Activated naive CD4-positive, alpha-beta T cell treated with anti-CD3 and anti-CD28 coated beads, Interleukin-2, amount 50 U/mL, for 24 hours (primary cell): ENCODE measurements around the gene CCDC57.

Source experiments
- H3K27ac Mint-ChIP-seq: one replicate; pipeline ENCODE4 v1.8.0; 2021; ENCODE audit warnings: mild to moderate bottlenecking, mixed read lengths
- H3K27me3 Mint-ChIP-seq: one replicate; pipeline ENCODE4 v1.8.0; 2021; ENCODE audit warnings: mixed read lengths
- H3K36me3 Mint-ChIP-seq: one replicate; pipeline ENCODE4 v1.8.0; 2021; ENCODE audit warnings: mixed read lengths
- H3K4me1 Mint-ChIP-seq: one replicate; pipeline ENCODE4 v1.8.0; 2021; ENCODE audit warnings: mixed read lengths
- H3K4me3 Mint-ChIP-seq: one replicate; pipeline ENCODE4 v1.8.0; 2021; ENCODE audit warnings: mild to moderate bottlenecking, mixed read lengths
- H3K9me3 Mint-ChIP-seq: one replicate; pipeline ENCODE4 v1.8.0; 2021; ENCODE audit warnings: mixed read lengths

The CCDC57 gene

DNA sequence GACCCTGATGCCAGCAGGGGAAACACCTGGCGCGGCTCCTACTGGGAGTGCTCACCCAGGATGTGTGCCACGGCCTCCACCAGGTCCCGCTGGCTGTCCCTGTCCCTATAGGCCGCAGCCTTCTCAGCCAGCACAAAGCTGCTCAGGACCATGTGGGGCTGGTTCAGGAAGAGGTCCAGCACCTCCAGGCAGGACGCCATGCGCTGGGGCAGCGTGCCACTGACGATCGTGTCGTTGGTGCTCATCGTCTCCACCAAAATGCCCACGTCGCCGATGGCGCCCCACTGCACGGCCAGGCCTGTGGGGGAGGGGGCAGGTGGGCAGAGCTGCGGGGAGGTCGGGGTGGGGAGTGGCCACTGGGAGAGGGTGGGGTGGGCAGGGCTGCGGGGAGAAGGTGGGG lies 131.1 kb downstream of the CCDC57 start:
- no peaks in the 10 kb centered on the region for H3K4me1 Mint-ChIP-seq
- no peak overlapping the region for H3K4me3 Mint-ChIP-seq
- H3K9me3 Mint-ChIP-seq = no peaks in the 10 kb centered on the region
- no peaks in the 10 kb centered on the region for H3K27me3 Mint-ChIP-seq
- no peak overlapping the region for H3K27ac Mint-ChIP-seq
- H3K36me3 Mint-ChIP-seq = no peaks in the 10 kb centered on the region

DNA sequence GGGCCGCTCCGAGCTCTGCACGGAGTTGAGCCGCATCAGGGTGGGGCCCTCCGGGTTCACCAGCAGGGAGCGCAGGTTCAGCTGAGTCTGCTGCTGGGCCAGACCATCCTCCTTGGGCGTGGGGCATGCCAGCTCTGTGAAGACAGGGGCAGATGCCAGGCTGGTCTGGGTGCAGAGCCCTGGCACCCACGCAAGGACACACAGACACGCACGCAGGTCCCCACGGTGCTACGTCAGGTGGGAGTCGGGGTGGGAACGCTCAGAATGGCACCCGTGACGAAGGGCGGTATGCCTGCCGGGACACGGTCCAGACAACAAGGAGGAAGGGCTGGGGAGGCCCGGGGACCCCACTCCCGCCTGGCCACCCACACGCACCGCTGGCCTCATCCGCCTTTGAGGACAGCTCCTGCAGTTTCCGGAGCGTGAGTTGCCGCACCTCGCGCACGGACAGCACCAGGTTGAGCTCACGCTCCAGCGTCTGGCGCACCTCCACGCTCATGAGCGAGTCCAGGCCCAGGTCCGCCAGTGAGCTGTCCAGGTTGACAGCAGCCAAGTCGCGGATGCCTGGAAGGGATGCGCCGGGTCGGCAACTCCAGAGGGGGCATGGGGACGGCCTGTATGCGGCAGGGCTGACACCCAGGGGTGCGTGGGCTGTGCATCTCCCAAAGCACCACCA lies 131.7 kb downstream of the CCDC57 start:
- Mint-ChIP-seq H3K27me3 (no peaks in the 10 kb centered on the region), H3K4me1 (no peaks in the 10 kb centered on the region), H3K9me3 (no peaks in the 10 kb centered on the region), H3K36me3 (no peaks in the 10 kb centered on the region), H3K4me3 (no peak overlapping the region), H3K27ac (no peak overlapping the region)

DNA sequence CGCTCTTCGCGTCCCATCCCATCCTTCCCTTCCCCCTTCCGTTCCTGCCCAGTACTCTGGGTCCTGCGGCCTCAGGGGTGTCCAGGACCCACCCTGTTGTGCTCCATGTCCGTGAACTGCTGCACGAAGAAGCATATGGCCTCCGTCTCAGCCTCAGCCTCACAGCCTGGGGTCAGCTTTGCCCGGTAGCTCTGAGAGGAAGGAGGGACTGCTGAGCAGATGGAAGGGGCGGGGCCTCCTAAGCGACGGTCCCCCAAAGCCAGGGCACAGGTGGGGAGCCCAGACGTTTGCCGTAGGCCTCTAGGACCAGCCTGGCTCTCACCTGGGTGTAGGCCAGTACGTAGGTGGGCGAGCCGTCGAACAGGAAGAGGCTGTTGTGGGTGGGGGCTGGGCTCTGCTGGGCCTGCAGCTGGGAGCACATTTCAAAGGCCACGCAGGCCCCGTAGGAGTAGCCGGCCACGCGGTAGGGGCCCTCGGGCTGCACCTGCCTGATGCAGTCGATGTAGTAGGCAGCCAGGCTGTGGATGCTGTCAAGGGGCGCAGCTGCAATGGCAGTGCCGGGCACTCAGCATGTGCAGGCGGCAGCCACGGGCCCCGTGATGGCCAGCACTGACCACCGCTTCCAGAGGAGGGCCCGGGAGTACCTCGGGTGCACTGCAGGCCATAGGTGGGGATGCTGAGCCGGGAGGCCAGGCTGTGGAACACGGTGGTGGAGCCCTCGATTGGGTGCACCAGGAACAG lies 132.4 kb downstream of the CCDC57 start:
- no peak overlapping the region for H3K4me3 Mint-ChIP-seq

DNA sequence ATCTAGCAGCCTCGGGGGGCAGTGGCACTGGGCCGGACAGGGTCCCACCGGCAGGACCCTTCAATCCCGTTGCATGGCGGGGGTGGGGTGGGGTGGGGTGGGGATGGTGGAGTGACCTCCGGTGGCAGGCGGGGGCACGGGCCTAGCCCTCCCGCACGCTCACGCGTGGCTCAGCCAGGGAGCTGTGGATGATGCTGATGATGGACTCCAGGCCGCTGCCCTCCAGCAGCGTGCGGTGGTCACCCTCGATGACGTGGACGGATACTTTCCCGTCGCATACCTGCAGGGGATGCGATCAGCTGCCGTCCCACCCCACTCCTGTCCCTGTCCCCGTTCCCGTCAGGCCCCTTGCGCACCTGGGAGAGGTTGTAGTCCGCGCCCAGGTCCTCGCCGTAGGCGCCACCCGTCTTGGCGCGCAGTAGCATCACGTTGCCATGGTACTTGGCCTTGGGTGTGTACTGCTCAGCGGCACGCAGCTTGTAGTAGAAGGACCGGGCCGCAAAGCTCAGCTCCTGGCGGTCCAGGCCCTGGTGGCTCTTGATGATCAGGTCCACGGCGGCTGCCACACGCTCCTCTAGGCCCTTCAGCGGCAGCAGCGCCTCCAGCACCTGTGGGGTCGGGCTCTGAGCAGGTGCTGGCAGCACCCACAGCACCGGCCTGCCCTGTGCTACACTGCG lies 133.5 kb downstream of the CCDC57 start:
- H3K27me3 Mint-ChIP-seq = no peaks in the 10 kb centered on the region
- H3K36me3 Mint-ChIP-seq = no peaks in the 10 kb centered on the region
- no peak overlapping the region for H3K4me3 Mint-ChIP-seq
- H3K27ac Mint-ChIP-seq = no peak overlapping the region
- H3K4me1 Mint-ChIP-seq = no peaks in the 10 kb centered on the region
- H3K9me3 Mint-ChIP-seq = no peaks in the 10 kb centered on the region

More for the DNA sequence above, 132.4 kb downstream of the CCDC57 start:
- H3K27ac Mint-ChIP-seq = no peak overlapping the region
- no peaks in the 10 kb centered on the region for H3K27me3 Mint-ChIP-seq
- no peaks in the 10 kb centered on the region for H3K9me3 Mint-ChIP-seq
- H3K4me1 Mint-ChIP-seq = no peaks in the 10 kb centered on the region
- H3K36me3 Mint-ChIP-seq = no peaks in the 10 kb centered on the region

DNA sequence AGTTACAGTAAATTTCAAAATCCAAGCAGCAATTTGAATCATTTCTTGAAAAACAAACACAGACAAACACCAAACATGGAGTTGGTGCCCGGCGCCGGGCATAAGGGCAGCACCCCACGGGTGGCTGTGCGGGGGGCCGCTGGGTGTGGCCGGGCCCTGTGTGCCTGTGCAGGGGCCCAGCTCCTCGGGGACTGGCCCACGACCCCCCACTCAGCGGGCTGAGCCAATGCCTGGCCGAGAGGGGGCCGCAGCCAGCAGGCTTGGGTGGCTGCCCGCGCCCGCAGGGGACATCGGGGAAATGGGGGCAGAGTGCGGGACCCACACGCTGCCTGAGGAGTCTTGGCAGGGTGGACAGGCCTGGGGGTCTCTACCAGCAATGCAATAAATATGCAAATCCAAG lies 134.2 kb downstream of the CCDC57 start:
- H3K36me3 Mint-ChIP-seq = no peaks in the 10 kb centered on the region

DNA sequence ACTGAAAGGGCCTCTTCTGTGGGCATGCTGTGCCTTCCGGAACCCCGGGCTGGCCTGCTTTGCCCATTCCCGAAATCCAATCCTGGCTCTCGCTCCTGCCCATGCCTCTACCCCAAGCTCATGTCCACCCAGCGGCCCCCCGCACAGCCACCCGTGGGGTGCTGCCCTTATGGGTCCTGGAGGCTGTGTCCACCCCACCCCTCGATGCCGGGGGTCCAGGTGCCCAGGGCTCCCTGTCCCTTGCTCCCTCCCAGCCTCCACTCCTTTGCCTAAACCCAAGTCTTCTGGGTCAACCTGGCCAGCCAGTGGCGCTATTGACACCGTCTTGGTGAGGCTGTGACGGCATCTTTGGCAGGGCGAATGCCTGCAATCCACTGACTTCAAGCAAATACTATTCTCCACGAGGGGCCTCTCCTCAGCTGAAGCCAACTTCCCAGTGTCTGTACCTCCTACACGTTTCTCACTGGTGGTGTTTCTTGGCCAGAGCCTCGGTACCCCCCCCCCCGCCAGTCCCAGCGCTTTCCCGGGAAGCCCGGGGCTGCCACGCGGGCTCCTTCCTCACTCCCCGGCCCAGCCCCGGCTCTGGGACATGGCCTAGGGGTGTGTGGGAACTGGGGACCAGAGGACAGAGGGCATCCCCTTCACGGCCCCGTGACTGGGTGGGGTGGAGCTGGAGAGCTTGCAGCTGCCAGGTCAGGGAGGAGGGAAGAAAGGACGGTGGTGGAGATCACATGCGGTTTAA lies 134.9 kb downstream of the CCDC57 start:
- no peaks in the 10 kb centered on the region for H3K27me3 Mint-ChIP-seq
- H3K36me3 Mint-ChIP-seq = no peaks in the 10 kb centered on the region
- no peaks in the 10 kb centered on the region for H3K4me1 Mint-ChIP-seq
- H3K4me3 Mint-ChIP-seq = no peak overlapping the region
- no peak overlapping the region for H3K27ac Mint-ChIP-seq
- H3K9me3 Mint-ChIP-seq = no peaks in the 10 kb centered on the region

More for the DNA sequence above, 134.2 kb downstream of the CCDC57 start:
- Mint-ChIP-seq H3K4me3 (no peak overlapping the region), H3K27me3 (no peaks in the 10 kb centered on the region), H3K4me1 (no peaks in the 10 kb centered on the region), H3K27ac (no peak overlapping the region), H3K9me3 (no peaks in the 10 kb centered on the region)

DNA sequence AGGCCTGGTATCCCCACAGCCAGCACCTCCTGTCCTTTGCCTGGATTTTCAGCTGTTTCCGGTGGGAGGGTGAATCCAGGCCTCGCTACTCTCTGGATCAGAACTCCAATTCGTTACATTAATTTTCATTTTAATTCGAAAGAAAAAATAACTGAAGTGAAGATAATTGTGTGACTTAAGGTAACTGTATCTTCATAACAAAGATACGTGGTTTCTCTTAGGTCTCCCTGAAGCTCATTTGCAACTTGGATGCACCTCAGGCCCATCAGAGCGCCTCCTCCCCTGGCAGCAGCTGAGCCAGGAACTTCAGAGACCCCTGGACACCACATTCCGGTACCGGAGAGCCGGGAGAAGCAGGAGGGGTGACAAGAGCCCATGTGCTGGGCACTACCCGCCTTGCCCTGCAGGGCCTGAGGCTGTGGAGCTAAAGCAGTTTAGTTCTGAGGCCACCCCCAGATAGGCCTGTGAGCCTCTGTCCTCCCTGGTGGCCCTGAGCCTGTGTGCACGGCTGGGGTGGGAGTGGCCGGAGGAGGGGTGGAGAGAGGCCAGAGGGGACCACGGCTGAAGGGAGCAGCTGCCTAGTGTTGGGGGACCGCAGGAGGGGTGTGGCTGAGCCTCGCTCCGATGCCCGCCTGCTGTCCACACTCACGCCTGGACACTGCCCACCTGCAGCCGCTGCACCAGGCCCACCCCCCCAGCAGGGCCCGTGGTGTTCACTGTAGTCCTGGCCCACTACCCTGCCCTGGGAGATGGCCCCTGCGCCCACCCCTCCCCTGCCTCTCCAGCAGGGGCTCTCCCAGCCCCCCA lies 135.7 kb downstream of the CCDC57 start:
- H3K4me3 Mint-ChIP-seq = no peak overlapping the region
- no peaks in the 10 kb centered on the region for H3K36me3 Mint-ChIP-seq
- H3K27me3 Mint-ChIP-seq = no peaks in the 10 kb centered on the region
- H3K27ac Mint-ChIP-seq = peak overlapping the region; percentile 23
- no peaks in the 10 kb centered on the region for H3K9me3 Mint-ChIP-seq
- no peaks in the 10 kb centered on the region for H3K4me1 Mint-ChIP-seq

DNA sequence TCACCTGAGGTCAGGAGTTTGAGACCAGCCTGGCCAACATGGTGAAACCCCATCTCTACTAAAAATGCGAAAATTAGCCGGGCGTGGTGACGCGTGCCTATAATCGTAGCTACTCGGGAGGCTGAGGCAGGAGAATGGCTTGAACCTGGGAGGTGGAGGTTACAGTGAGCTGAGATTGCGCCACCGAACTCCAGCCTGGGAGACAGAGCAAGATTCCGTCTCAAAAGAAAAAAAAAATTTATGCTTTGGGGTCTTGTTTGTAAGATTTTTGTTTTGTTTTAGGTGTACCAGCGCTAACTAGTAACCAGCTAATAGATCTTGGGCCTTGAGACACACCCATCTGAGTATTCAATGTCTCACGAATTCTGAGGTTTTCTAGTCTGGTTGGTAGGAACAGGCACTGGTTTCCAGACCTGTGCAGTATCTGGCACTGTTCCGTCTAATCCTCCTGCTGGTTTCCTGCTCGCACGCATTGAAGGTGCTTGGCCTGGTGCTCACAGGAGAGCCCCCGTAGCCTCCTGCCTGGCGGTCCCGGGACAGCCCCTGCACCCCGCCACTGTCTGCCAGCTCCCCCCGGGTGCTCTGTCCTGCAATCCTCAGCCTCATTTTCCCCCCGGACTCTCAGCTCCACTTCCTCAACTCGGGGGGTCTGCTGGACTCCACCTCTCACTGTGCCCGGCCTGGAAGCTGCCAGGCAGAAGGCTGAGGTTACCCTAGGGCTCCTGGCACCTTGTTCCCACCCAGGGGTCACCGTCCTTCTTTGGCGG lies 136.4 kb downstream of the CCDC57 start:
- no peaks in the 10 kb centered on the region for H3K27me3 Mint-ChIP-seq
- peak overlapping the region; percentile 23 for H3K27ac Mint-ChIP-seq
- no peaks in the 10 kb centered on the region for H3K4me1 Mint-ChIP-seq
- H3K9me3 Mint-ChIP-seq = no peaks in the 10 kb centered on the region
- H3K4me3 Mint-ChIP-seq = no peak overlapping the region
- no peaks in the 10 kb centered on the region for H3K36me3 Mint-ChIP-seq

DNA sequence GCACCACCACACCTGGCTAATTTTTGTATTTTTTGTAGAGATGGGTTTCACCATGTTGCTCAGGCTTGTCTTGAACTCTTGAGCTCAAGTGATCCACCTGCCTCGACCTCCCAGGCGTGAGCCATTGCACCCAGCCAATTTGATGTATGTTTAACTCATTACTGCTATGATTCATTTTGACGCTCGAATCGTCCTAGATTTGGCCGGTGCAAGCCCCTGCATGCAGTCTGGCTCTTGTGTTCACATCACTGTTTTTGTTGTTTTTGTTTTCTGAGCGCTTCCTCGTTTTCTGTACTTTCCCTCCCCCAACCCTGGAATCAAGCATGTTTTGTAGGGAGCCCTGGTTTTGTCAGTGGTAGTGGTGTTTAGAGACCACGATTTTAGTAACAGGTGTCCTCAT lies 139.2 kb downstream of the CCDC57 start:
- peak overlapping the region; percentile 43 for H3K27ac Mint-ChIP-seq
- no peaks in the 10 kb centered on the region for H3K27me3 Mint-ChIP-seq
- no peaks in the 10 kb centered on the region for H3K36me3 Mint-ChIP-seq
- H3K4me3 Mint-ChIP-seq = no peak overlapping the region
- H3K4me1 Mint-ChIP-seq = no peaks in the 10 kb centered on the region
- H3K9me3 Mint-ChIP-seq = no peaks in the 10 kb centered on the region

DNA sequence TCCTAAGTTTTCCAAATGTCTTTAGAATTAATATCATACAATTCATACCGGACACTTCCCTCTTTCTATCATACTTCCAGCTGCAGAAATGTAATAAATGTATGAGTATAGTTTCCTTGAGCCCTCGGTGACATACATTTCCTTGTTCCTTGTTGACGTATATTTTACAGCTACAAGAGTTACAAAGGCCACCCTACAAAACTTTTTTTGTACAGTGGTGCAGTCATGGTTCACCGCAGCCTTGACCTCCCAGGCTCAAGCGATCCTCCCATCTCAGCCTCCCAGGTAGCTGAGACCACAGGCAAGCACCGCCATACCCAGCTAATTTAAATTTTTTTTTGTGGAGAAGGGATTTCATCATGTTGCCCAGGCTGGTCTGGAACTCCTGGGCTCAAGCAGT lies 139.8 kb downstream of the CCDC57 start:
- Mint-ChIP-seq H3K27me3 (no peaks in the 10 kb centered on the region), H3K4me1 (no peaks in the 10 kb centered on the region), H3K27ac (no peak overlapping the region), H3K9me3 (no peaks in the 10 kb centered on the region), H3K4me3 (no peak overlapping the region), H3K36me3 (no peaks in the 10 kb centered on the region)

DNA sequence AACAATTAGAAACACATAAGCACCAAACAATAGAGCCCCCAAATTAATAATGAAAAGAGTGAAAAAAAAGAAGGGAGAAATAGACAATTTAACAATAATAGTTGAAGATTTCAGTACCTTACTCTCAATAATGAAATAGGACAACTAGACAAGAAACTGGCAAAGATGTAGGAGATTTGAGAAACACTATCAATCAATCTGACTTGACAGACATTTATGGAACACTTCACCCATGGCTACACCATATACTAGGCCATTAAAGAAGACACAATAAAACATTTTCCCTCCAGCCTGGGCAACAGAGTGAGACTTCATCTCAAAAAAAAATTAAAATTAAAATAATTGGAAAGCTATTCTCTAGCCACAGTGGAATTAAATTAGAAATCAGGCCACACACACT lies 142.0 kb downstream of the CCDC57 start:
- Mint-ChIP-seq H3K4me3 (no peak overlapping the region), H3K27ac (no peak overlapping the region), H3K27me3 (no peaks in the 10 kb centered on the region), H3K9me3 (no peaks in the 10 kb centered on the region), H3K4me1 (peaks cover 5% of the 10 kb centered on the region), H3K36me3 (no peaks in the 10 kb centered on the region)

DNA sequence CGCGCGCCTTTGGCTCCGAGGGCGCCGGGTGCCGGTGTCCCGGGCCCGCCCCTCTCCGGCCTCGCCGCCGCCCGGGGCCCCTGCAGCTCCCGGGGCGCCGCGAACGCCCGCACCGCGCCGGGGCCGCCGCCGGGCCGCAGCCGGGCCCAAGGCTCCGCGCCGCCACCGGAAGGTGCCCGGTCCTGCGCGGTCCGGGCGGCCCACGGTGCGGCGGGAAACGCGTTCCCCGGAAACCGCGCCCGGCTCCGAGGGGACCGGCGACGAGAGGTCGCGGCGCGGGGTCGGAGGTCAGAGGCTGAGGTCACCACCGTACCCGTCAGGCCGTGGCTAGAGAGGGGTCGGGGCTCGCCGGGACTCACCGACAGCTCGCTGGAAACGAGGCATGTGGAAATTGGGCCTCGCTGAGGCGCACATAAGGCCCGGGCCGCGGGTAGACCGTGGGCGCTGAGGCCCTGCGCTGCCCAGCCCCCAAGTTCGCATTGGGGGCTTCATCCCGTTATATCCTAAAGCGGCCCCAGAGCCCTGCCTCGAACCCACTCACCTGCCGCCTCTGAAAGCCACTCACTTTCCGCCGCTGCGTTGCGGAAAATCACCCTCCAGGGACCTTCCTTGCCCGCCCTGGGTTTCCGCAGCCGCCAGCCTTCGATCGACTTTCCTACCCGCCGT lies 146.9 kb downstream of the CCDC57 start, which contains the start of gene DUS1L:
TSS of gene DUS1L (minus strand) at position 167 of the 666 bp plus-strand sequence. CDS start 745 bp downstream, outside the sequence.
- H3K9me3 Mint-ChIP-seq = no peaks in the 10 kb centered on the region
- peaks cover 5% of the 10 kb centered on the region for H3K4me1 Mint-ChIP-seq
- no peaks in the 10 kb centered on the region for H3K36me3 Mint-ChIP-seq
- H3K27ac Mint-ChIP-seq = peak within 1 kb of the TSS; percentile 86
- peak within 1 kb of the TSS; percentile 83 for H3K4me3 Mint-ChIP-seq
- H3K27me3 Mint-ChIP-seq = no peaks in the 10 kb centered on the region

DNA sequence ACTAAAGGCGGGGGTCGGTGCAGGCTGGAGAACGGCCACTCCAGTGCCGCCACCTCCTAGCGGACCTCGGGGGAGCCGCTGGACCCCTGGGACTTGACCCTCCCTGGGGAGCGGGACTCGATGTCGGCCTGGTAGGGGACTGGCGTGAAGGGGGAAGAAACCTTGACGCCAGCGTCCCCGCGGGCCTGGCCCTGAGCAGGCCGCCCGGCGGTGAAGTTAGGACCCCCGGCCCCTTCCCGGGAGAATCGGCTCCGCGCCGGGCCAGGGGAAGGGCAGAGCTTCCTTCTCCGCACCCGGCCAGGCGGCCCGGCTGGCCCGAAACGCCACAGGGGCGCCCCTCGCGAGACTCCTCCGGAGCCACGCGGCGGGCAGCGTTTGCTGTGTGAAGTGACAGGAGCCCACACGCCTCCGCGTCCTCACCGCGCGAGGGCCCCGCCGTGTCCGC lies 147.4 kb downstream of the CCDC57 start:
- Mint-ChIP-seq H3K4me3 (peak overlapping the region; percentile 74), H3K27ac (no peak overlapping the region), H3K27me3 (no peaks in the 10 kb centered on the region), H3K4me1 (peaks cover 7% of the 10 kb centered on the region), H3K9me3 (no peaks in the 10 kb centered on the region), H3K36me3 (no peaks in the 10 kb centered on the region)
